Measurements from ENCODE around the gene CPHXL.

Gene CPHXL

DNA sequence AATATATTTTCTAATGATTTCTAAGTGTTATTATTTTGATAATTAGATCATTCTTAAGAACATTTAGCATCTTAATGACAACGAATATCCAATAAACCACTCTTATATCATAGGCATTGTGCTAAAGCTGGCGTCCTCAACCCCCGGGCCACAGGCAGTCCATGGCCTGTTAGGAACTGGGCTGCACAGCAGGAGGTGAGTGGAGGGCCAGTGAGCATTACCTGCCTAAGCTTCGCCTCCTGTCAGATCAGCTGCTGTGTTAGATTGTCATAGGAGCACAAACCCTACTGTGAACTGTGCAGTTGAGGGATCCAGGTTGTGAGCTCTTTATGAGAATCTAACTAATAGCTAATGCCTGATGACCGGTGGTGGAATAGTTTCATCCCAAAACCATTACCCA lies 28.7 kb downstream of the CPHXL start:
- DNase-seq = no peak

- peak; percentile 22 for DNase-seq
Observed at GRCh38 chr16:75695708-75696107, 30.6 kb downstream of the CPHXL start.

DNA sequence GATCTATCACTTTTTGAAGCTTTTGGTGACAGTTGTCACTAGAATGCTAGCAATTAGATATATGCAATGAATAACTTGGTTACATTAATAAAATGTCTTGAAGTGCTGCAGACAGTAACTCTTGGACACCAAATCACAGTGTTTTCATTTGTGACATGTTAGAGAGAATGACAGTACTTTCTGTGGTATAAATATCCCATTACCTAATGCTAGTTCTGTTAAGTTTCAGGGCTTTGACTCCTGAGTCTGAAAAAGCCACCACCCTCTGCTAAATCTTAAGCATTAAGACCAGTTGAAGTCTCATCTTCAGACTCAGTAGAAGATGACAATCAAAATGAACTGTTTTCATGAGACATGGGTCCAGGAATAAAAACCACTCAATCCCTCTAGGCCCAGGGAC lies 38.9 kb downstream of the CPHXL start:
- DNase-seq = no peak

DNA sequence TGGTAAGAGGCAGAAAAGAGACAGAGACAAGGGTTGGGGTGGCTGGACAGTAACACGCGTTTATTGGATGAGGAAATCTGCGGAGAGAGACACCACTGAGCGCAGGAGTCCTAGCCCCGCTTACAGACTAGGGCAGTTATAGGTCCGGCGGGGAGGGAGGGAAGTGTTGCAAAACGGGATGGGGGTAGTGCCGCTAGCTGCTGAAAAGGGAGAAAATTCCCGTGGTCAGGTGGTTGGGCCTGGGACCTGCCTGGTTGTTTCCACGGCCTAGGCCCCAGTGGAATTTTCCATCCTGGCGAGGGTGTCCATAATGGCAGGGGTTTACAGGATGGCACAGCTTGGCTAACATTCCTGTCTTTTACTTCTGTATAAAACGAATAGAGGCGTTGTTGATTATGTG lies 44.0 kb downstream of the CPHXL start:
- no peak for DNase-seq

GRCh38 chr16:75679366-75679765 lies 46.9 kb downstream of the CPHXL start:
- no peak for DNase-seq

- DNase-seq = no peak
Observed at GRCh38 chr16:75676909-75677308, 49.4 kb downstream of the CPHXL start, which contains the start of gene CPHXL2. CPHXL2 (minus strand) TSS chr16:75677009; CDS start chr16:75676999, 10 bp downstream.

DNA sequence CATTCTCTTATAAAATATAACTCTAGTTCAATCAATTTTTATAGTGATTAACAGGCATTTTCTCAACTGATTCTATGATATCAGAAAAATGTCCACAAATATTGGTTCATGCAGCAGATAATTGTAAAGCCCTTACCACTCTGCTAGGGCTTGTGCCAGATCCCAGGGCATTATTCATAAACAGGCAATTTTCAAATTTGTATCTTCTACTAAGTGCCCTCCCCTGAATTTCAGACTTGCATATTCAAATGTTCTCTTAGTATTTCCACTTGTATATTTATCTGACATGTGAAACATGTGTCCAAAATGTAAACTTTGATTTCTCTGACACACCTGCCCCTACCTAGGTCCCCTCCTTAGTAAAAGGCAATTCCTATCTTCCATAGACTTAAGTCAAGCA lies 58.8 kb downstream of the CPHXL start:
- DNase-seq = no peak
